ENCODE measurements around the gene MYT1.
A peak's percentile ranks its signal among the peaks of the same experiment; 100 is the strongest.
"Not testable (repeated sequence)": the region's sequence is repeated elsewhere in the genome, so short reads cannot be mapped to it uniquely, and the experiment has no call there.

The MYT1 gene

DNA sequence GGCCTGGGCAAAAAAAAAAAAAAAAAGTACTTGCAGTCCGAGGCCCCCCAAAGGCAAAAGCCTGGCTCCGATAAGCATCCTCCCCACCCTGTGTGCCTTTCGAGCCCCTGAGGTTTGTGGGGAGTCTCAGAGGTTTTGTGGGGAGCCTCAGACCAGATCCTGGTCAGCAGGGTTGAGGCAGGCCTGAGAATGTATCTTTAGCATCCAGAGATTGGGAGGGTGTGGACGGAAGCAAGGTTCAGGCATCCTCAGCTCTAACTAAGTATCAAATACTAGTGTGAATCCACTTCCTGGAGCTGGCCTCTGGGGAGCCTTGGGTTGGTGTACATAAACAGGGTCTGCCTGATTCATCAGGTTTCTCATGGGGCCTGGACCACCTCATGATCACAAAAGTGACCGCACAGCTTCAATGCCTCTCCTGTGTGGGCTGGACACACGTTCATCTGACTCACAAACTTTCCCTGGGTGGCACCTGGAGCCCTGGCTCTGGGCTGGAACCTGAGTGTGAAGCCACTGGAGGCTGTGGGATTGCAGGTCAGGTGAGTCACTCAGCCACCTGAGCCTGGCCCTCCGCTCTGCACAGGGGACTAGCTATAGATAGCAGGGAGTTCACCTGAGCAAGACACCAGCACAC lies 115.7 kb downstream of the MYT1 start:
- no peak for DNase-seq (ENCODE audit: low spot score)

DNA sequence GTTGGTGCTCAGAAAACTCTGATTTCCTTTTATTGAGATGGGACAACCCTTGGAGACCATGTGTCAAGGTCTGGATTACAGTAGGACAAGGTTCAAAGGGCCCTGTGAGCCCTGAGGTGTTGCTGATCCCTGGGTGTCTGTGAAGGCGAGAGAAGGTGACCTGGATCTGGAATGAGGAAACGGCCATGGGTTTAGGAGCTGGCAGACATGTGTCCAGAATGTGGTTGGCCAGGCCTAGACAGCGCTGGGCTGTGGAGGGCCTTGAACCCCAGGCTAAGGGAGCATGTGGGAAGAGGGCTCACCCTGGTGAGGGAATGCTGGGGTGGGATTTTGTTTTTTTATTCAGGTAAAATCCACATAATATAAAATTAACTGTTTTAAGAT lies 116.2 kb downstream of the MYT1 start:
- no peak for DNase-seq (ENCODE audit: low spot score)
- no peak overlapping the region for H3K27ac ChIP-seq

More for the DNA sequence above, 115.7 kb downstream of the MYT1 start:
- TF ChIP-seq, protein P1, sequence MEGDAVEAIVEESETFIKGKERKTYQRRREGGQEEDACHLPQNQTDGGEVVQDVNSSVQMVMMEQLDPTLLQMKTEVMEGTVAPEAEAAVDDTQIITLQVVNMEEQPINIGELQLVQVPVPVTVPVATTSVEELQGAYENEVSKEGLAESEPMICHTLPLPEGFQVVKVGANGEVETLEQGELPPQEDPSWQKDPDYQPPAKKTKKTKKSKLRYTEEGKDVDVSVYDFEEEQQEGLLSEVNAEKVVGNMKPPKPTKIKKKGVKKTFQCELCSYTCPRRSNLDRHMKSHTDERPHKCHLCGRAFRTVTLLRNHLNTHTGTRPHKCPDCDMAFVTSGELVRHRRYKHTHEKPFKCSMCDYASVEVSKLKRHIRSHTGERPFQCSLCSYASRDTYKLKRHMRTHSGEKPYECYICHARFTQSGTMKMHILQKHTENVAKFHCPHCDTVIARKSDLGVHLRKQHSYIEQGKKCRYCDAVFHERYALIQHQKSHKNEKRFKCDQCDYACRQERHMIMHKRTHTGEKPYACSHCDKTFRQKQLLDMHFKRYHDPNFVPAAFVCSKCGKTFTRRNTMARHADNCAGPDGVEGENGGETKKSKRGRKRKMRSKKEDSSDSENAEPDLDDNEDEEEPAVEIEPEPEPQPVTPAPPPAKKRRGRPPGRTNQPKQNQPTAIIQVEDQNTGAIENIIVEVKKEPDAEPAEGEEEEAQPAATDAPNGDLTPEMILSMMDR (IDR thresholded peaks at IDR 0.05), result no peak
- no peak overlapping the region for H3K4me3 ChIP-seq
- H3K27ac ChIP-seq, result no peak overlapping the region

DNA sequence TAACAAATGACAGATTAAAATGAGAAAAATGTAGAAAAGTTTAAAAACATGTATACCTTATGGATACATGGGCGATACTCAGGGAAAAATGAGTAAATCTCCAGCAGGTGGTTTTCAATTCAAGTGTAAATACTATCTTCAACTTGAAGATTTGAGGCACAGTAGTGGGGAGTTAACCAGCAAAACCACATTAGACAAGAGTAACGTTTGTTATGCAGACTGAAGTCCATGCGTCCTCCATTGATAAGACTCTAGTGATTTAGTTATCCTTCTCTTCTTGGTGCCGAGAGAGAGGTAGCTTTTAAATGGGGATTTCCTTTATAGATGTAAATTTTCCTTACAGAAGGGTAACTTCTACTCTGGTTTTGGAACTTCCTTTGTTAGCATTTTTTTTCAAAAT lies 119.4 kb downstream of the MYT1 start:
- TF ChIP-seq, protein P1 (IDR thresholded peaks at IDR 0.05), result no peak
- no peak for DNase-seq (ENCODE audit: low spot score)
- no peak overlapping the region for H3K4me3 ChIP-seq
- H3K27ac ChIP-seq, result no peak overlapping the region

More for the DNA sequence above, 116.2 kb downstream of the MYT1 start:
- no peak overlapping the region for H3K4me3 ChIP-seq
- TF ChIP-seq, protein P1 (IDR thresholded peaks at IDR 0.05), result no peak

DNA sequence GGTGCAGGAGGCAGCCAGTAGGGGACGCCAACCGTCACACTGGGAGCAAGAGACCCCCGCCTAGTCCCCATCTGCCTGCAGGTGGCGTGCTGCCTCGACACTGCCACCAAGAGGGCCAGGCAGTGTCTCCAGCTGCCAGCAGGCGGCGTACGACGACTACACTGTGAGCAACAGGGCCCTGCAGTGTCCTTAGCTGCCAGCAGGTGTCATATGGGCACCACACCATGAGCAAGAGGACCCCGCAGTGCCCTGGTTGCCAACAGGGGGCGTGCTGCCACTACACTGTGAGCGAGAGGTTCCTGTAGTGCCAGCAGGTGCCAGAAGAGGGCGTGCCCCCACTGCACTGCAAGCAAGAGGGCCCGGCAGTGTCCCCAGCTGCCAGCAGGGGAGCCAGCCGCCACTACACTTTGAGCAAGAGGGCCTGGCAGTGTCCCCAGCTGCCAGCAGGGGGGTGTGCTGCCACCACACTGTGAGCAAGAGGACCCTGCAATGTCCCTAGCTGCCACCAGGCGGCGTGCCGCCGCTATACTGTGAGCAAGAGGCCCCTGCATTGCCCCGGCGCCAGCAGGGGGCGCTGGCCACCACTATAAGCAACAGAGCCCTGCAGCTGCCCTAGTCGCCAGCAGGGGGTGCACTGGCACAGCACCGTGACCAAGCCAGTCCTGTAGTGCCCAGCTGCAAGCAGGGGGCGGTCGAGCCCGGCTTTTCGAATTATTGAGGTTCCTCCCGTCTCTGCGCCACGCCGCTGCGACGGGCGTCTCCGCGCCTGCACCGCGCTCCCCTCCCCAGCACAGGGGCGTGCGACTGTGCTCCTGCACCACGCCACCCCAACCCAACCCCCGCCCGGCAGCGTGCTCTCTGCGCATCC lies 121.6 kb downstream of the MYT1 start:
- DNase-seq (ENCODE audit: low spot score), result peak; percentile 74
- not testable (repeated sequence) for H3K4me3 ChIP-seq, H3K27ac ChIP-seq

DNA sequence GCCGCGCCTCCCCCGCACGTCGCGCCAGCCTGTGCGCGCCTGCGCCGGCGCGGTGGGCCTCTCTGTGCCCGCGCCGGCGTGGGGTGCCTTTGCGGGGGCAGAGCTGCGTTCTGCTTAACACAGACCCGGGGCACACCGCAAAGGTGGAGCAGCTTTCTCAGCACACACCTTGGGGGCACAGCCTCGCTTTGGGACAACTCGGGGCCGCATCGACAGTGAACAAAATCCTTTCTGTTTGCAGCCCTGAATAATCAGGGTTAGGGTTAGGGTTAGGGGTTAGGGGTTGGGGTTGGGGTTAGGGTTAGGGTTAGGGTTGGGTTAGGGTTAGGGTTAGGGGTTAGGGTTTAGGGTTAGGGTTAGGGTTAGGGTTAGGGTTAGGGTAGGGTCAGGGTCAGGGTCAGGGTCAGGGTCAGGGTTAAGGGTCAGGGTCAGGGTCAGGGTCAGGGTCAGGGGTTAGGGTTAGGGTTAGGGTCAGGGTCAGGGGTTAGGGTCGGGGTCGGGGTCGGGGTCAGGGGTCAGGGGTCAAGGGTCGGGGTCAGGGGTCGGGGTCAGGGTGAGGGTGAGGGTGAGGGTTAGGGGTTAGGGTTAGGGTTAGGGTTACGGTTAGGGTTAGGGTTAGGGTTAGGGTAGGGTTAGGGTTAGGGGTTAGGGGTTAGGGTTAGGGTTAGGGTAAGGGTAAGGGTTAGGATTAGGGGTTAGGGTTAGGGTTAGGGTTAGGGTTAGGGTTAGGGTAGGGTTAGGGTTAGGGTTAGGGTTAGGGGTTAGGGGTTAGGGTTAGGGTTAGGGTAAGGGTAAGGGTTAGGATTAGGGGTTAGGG lies 122.4 kb downstream of the MYT1 start:
- peak; percentile 72 for DNase-seq (ENCODE audit: low spot score)
- not testable (repeated sequence) for H3K4me3 ChIP-seq, H3K27ac ChIP-seq

DNA sequence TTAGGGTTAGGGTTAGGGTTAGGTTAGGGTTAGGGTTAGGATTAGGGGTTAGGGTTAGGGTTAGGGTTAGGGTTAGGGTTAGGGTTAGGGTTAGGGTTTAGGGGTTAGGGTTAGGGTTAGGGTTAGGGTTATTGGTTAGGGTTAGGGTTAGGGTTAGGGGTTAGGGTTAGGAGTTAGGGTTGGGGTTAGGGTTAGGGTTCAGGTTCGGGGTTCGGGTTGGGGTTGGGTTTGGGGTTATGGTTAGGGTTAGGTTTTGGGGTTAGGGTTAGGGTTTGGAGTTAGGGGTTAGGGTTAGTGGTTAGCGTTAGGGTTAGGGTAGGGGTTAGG lies 123.0 kb downstream of the MYT1 start:
- H3K4me3 ChIP-seq; DNase-seq (ENCODE audit: low spot score); H3K27ac ChIP-seq: not testable (repeated sequence)
